NCI-H1105 treated with DMSO at 0.1 percent for 48 hours (cell line): ENCODE measurements around the gene SSTR4.
"Not testable (repeated sequence)": the region's sequence is repeated elsewhere in the genome, so short reads cannot be mapped to it uniquely, and the experiment has no call there.

Experiments used
- DNase-seq: peaks from one replicate; lab custom pipeline; 2025; lab: John Stamatoyannopoulos, UW

The SSTR4 gene

GRCh38 chr20:23018432-23018831, 16.7 kb upstream of the SSTR4 start:
- no peak for DNase-seq

GRCh38 chr20:23018941-23019340, 16.2 kb upstream of the SSTR4 start:
- DNase-seq, result no peak

GRCh38 chr20:23019403-23019802, 15.7 kb upstream of the SSTR4 start:
- DNase-seq, result no peak

GRCh38 chr20:23020230-23021018, 14.7 kb upstream of the SSTR4 start:
- DNase-seq, result no peak

GRCh38 chr20:23021541-23021940, 13.6 kb upstream of the SSTR4 start:
- no peak for DNase-seq

- DNase-seq, result no peak
Measured at GRCh38 chr20:23021951-23022350, 13.2 kb upstream of the SSTR4 start.

- no peak for DNase-seq
Measured at GRCh38 chr20:23022849-23023248, 12.3 kb upstream of the SSTR4 start.

GRCh38 chr20:23023621-23024177, 11.4 kb upstream of the SSTR4 start:
- DNase-seq, result no peak

- no peak for DNase-seq
Measured at GRCh38 chr20:23024701-23025100, 10.4 kb upstream of the SSTR4 start.

GRCh38 chr20:23025503-23025902, 9.6 kb upstream of the SSTR4 start:
- not testable (repeated sequence) for DNase-seq

GRCh38 chr20:23027721-23028120, 7.4 kb upstream of the SSTR4 start:
- DNase-seq, result no peak

GRCh38 chr20:23028392-23028791, 6.7 kb upstream of the SSTR4 start:
- no peak for DNase-seq

GRCh38 chr20:23029324-23029723, 5.8 kb upstream of the SSTR4 start:
- no peak for DNase-seq

GRCh38 chr20:23031346-23031745, 3.8 kb upstream of the SSTR4 start:
- DNase-seq, result no peak

GRCh38 chr20:23032056-23032749, 2.9 kb upstream of the SSTR4 start:
- DNase-seq, result no peak

- DNase-seq, result no peak
Measured at GRCh38 chr20:23032750-23033078, 2.4 kb upstream of the SSTR4 start.

- DNase-seq, result no peak
Measured at GRCh38 chr20:23033918-23034317, 1.2 kb upstream of the SSTR4 start.

- no peak for DNase-seq
Measured at GRCh38 chr20:23035731-23036130, 619 bp downstream of the SSTR4 start.

GRCh38 chr20:23036371-23036770, 1.3 kb downstream of the SSTR4 start:
- DNase-seq, result no peak

- DNase-seq, result peak; percentile 14
Measured at GRCh38 chr20:23037017-23037481, 1.9 kb downstream of the SSTR4 start.

GRCh38 chr20:23039136-23039875, 4.2 kb downstream of the SSTR4 start:
- DNase-seq, result no peak

GRCh38 chr20:23039885-23040508, 4.9 kb downstream of the SSTR4 start:
- DNase-seq, result no peak
